Stimulated activated CD8-positive, alpha-beta memory T cell treated with anti-CD3 and anti-CD28 coated beads, Interleukin-12 subunit alpha, Interleukin-12 subunit beta, amount 100 ng/mL, for 4 hours (primary cell): ENCODE data around the gene NAE1.
"Not testable (repeated sequence)": the region's sequence is repeated elsewhere in the genome, so short reads cannot be mapped to it uniquely, and the experiment has no call there.

Experiments
- DNase-seq: peaks from one replicate; pipeline ENCODE4 v3.0.0-alpha.2; 2020; ENCODE audit warnings: low read depth

The NAE1 gene

DNA sequence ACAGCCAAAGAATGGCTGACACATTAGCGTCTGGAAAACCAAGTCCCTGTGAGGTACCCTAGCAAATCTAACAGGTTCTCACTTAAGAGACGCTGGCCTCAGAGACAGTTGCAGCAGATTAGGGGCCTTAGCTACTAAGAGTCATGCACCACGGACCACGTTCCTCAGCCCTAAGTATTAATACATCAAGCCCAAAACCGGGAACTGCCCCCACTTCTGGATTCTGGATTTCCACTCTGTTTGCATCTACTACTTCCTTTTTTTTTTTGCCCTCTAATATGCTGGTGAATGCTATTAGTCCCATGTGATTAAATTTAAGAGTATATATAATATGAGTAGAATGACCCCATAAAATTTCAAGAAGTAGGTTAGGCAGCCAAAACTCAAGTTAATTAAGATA is 28.6 kb downstream of the NAE1 start:
- DNase-seq: no peak

DNA sequence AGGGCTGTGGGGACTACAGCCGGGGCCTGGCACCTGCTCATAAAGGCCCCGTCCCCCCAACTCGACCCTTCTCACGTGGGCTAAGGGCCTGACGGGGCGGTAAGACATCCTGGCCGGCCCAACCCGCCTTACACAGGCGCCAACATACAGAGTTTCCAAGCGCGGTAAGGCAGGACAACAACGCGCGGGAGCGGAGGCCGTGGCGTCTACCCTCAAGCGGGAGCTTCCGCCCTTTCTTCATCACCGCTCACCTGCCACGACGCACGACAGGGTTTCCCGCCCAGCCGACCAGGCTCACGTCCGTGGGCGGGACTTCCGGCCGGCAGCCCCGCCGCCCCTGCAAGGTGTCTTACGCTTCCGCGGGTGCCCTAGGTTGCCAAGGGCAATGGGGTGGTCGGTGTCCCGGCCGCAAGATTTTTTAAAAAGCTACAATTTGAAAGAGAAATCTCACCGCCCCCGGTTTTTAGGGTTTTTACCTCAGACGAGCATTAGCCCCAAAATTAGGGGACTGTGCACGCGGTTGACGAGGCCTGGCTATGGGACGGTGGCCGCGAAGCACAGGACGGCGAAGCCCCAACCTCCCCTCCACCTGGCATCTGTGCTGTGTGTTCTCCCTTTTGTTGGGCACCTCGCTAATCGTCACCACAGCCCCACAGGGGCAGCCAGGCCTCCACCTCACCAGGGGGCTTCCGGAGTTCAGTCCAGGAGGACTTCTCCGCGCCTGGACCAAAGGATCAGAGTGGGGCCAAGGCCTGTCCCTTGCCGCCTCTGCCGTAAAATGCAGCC is 29.3 kb downstream of the NAE1 start, which contains the start of gene TERB1:
TSS of gene TERB1 (minus strand) at position 265 of the 786 bp plus-strand sequence. CDS start 4,786 bp downstream, outside the sequence.
- DNase-seq: no peak

DNA sequence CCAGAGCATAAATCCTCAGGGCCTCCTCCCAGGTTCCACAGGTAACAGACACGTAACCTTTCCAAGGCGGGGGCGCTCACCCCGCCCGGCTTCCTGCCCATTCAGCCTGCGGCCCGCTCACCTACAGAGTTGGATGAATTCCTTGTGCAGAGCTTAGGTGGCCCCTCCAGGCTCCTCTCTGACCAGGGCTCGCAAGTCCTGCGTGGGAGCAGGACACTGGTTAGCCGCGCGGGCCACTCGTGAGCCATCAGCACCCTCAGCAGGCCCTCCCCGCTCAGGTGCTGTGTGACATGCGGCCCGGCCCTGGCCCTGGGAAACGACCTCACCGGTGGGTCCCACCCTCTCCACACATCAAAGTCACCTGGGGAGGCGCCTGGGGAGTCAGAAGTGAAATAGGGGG is 29.9 kb downstream of the NAE1 start:
- no peak for DNase-seq

DNA sequence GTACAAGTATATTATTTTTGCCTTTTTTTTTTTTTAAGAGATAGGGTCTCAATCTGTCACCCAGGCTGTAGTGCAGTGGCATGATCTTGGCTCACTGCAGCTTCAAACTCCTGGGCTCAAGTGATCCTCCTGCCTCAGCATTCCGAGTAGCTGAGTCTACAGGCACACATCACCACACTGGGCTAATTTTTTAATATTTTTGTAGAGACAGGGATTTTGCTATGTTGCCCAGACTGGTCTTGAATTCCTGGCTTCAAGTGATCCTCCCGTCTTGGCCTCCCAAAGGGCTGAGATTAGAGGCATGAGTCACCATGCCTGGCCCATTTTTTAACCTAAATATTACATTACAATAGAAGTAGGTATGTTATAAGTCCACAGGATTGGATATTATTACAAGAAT is 32.6 kb downstream of the NAE1 start:
- no peak for DNase-seq

DNA sequence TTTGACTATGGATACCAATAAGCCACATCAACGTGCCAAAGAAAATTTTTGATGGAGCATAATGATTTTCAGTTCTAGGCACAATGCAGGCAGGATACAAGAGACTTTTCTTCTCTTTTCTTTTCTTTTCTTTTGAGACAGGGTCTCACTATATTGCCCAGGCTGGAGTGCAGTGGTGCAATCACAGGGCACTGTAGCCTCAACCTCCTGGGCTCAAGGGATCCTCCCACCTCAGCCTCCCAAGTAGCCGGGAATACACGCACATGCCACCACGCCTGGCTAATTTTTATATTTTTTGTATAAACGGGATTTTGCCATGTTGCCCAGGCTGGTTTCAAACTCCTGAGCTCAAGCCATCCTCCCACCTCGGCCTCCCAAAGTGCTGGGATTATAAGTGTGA is 36.8 kb downstream of the NAE1 start:
- not testable (repeated sequence) for DNase-seq

DNA sequence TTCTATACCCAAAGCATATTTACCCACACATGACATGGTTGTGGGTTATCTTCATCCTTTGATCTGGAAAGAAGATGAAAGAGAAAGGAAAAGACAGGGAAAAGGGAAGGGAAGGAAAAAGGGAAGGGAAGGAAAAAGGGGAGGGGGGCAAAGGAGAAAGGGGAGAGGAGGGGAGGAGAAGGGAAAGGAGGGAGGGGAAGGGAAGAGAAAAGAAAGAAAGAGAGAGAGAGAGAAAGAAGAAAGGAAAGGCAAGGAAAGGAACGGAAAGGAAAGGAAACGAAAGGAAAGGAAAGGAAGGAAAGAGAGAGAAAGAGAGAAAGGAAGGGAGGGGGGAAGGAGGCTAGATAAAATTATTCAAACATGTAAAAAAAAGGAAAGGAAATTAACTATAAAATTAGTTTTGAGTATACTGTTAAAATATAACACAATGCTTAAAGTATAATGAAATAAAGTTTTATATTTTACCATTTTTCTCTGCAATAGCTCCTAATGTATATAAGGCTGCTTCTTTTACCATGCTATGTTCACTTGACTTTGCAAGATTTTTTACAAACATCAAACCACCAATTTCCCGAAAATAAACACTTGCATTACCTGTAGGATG is 40.5 kb downstream of the NAE1 start:
- DNase-seq: no peak

DNA sequence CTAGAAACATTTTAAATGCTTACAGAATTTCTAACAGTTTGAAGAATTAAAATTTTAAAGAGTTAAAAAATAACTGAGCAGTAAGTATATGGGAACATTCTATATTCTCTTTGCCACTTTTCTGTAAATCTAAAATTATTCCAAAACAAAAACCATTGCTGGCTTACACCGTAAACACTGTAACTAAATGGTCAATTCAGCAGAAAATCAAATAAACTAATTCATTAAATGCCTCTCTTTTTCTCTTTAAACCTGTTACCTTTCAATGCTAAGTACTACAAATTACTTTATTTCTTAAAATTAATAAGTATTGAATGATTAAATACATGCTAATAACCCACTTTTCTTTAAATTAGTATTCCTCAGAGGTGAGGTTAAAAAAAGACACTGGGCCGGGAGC is 43.3 kb downstream of the NAE1 start:
- no peak for DNase-seq

DNA sequence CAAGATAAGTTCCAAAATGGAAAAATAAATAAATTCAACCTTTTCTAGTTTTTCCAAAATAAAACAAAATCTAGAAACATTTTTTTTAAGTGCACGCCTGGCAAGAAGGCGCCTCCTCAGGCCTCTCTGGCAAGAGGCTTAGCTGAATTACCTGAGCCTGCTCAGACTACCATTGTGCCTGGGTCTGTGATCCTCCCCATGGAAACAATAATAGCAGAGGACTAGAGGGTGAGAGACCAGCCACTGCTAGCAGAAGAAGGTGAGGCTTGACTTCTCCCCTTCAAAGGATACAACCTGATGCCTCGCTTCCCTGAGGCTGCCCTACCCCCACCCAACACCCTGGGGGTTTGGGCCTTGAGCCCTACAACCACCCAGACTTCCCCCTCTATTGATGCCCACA is 44.2 kb downstream of the NAE1 start:
- DNase-seq: no peak

DNA sequence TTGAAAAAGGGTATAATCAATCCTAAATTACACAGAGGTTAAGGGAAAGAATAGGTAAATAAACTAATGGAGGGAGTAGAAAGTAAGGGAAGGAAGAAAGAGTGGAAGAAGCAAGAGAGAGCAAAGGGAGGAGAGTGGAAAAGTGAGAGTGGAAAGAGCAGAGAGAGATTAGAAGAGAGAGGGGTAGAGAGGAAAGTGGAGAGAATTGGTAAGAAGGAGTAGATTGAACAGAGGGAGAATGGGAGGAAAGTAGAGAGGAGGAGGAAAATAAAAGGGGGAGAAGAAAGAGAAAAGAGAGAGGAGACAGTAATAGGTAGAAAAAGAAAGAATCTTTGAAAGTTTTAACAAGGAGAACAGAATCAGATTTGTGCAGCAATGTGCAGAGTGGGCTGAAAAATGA is 54.3 kb downstream of the NAE1 start:
- DNase-seq: no peak

DNA sequence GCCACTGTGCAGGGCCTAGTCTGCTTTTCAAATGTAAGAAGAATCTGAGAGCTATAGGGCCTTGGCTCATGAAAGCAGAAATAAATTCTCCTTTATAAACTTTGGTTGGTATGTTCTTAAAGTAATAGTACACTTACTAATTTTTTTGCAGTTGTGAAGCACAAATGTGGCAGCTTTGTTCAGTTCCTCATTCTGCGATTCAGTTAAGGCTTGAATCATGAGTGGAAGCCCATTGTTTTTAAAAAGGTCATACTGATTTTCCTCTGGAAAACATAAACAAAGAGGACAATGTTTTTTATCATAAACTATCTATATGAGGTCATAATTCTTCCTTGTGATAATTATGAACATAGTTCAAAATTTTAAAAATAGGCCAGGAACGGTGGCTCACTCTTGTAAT is 55.8 kb downstream of the NAE1 start:
- DNase-seq: no peak

DNA sequence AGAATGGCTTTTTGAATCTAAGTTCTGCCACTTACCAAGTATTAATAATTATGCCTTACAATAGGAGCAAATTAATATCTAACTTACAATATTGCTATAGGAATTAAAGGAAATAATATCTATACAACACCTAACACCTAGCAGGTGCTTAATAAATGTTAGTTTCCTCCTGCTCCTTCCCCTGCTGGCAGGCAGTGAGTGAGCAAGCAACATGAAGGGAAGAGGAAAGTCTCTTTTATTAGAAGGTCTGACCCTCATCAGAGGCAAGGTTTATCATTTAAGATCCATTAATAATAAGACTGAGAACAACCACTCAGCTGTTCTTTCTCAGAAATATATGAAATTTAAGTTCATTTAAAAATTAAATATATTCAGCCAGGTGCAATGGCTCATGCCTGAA is 72.7 kb downstream of the NAE1 start:
- no peak for DNase-seq

DNA sequence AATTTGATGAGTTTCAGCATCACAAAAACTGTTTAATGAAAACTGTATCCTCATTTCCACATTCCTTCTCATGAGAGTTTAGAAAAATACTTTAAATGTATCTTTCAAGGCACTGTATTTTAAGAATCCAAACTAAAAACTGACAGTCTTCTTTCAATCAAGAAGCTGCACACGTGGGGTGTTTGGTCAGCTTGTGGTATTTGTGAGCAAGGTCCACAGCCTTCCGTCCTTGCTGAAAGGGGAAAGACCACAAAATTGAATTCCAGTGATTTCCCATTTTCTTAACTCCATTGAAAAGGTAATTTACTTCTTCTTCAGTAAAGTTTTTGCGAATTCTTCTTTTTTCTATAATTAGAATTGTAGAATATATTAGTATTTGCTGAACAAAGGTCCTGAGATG is 76.0 kb downstream of the NAE1 start:
- no peak for DNase-seq

DNA sequence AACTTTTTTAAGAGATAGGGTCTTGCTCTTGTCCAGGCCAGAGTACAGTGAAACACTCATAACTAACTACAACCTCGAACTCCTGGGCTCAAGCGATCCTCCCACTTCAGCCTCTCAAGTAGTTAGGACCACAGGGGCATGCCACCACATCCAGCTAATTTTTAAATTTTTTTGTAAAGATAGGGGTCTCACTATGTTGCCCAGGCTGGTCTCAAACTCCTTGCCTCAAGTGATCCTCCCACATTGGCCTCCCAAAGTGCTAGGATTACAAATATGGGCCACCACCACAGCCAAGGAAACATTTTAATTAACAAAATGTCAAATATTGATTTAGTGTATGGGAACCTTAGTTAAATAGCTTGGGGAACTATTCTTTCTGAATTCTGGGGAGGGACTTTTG is 76.6 kb downstream of the NAE1 start:
- no peak for DNase-seq

DNA sequence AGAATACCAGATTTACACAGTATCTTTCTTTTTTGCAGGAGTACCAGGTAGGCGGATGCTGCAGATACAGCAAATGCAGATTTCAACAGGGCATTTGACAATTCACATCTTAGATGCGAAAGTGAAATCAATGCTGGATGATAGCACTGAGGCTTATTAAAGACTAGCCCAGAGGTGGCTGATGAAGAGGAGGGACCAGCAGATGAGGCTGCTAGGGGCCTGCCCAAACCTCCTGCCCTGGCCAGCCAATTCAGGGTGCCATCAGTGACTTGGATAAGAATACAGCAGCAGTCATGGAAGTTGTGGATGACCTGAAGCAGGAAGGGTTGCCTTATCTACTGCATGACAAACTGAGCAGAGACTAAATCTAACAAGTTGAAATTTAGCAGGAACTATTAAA is 77.8 kb downstream of the NAE1 start:
- DNase-seq: no peak
